IMR-90 (cell line): ENCODE data around the gene SPATA16. TPM values are rescaled to one million over a fixed set of nuclear protein-coding genes. Genes with fewer than 3 reads are reported as not detected.
"Not testable (repeated sequence)": the region's sequence is repeated elsewhere in the genome, so short reads cannot be mapped to it uniquely, and the experiment has no call there.

Experiments used
- ATAC-seq: fragments of 200-7000 bp; cut with Tn5 transposase; 2 replicates; pipeline ENCODE4 v1.9.1; 2020; ENCODE audit warnings: low read depth, mild to moderate bottlenecking, moderate library complexity
- BruUV-seq: library from RNA; stranded (reverse); fragments of 400-500 nt; replicated peaks from 2 replicates; lab custom pipeline; 2021; lab: Mats Ljungman, UMichigan
- CTCF ChIA-PET: fragments of 300-600 bp; formaldehyde crosslinking; extraction: SDS; loops from one replicate; lab custom pipeline; 2021; ENCODE audit warnings: antibody characterized with exemption; lab: Yijun Ruan, JAX
- POLR2A ChIA-PET: fragments of 300-600 bp; sonication (Branson Sonifier 250); formaldehyde crosslinking; loops from one replicate; lab custom pipeline; 2022; ENCODE audit warnings: antibody characterized with exemption; ENCODE audit not compliant: unreplicated experiment; lab: Charles Lee
- DNase-seq: peaks from one replicate; pipeline ENCODE4 v3.0.0; 2013
- H2AFZ ChIP-seq: replicated peaks from 2 replicates; pipeline ENCODE3; 2013; ENCODE audit warnings: low read length, mild to moderate bottlenecking; ENCODE audit not compliant: poor library complexity
- H2AK5ac ChIP-seq: 2 replicates; pipeline ENCODE4 v1.6.1; 2013; ENCODE audit warnings: low read depth, low read length, inconsistent platforms
- H2AK9ac ChIP-seq: replicated peaks from 2 replicates; pipeline ENCODE3; 2013; ENCODE audit warnings: mild to moderate bottlenecking, low read depth, low read length, moderate library complexity; ENCODE audit not compliant: poor library complexity
- H2BK120ac ChIP-seq: 2 replicates; pipeline ENCODE4 v1.6.1; 2013; ENCODE audit warnings: low read depth, low read length, inconsistent platforms
- H2BK15ac ChIP-seq: 3 replicates; pipeline ENCODE4 v1.6.1; 2013; ENCODE audit warnings: low read depth, low read length, inconsistent platforms
- H2BK20ac ChIP-seq: 2 replicates; pipeline ENCODE4 v1.6.1; 2013; ENCODE audit warnings: low read depth, mild to moderate bottlenecking, inconsistent platforms, low read length, moderate library complexity
- H2BK5ac ChIP-seq: 2 replicates; pipeline ENCODE4 v1.6.1; 2013; ENCODE audit warnings: mild to moderate bottlenecking, low read depth, low read length, inconsistent platforms; ENCODE audit not compliant: poor library complexity, severe bottlenecking
- H3K14ac ChIP-seq: replicated peaks from 2 replicates; pipeline ENCODE4 v1.6.1; 2013; ENCODE audit warnings: low read depth, low read length, inconsistent platforms
- H3K18ac ChIP-seq: 2 replicates; pipeline ENCODE4 v1.6.1; 2013; ENCODE audit warnings: low read depth, low read length, control low read depth
- H3K23ac ChIP-seq: 2 replicates; pipeline ENCODE4 v1.6.1; 2013; ENCODE audit warnings: low read depth, low read length, inconsistent platforms
- H3K27ac ChIP-seq: 2 replicates; pipeline ENCODE4 v1.5.1; 2013; ENCODE audit warnings: mild to moderate bottlenecking, control low read depth, low read length; ENCODE audit not compliant: insufficient read depth
- H3K27me3 ChIP-seq: 2 replicates; pipeline ENCODE4 v1.6.1; 2013; ENCODE audit warnings: low read length; ENCODE audit not compliant: control insufficient read depth, insufficient read depth
- H3K36me3 ChIP-seq: 2 replicates; pipeline ENCODE4 v1.6.1; 2013; ENCODE audit warnings: low read length, mixed read lengths; ENCODE audit not compliant: control insufficient read depth, insufficient read depth
- H3K4ac ChIP-seq: 2 replicates; pipeline ENCODE4 v1.6.1; 2013; ENCODE audit warnings: low read depth, low read length, inconsistent platforms
- H3K4me1 ChIP-seq: 2 replicates; pipeline ENCODE4 v1.6.1; 2013; ENCODE audit warnings: low read length, mixed read lengths; ENCODE audit not compliant: control insufficient read depth, insufficient read depth
- H3K4me2 ChIP-seq: 2 replicates; pipeline ENCODE4 v1.6.1; 2013; ENCODE audit warnings: low read depth, mild to moderate bottlenecking, control low read depth, low read length, moderate library complexity
- H3K4me3 ChIP-seq: 2 replicates; pipeline ENCODE4 v1.5.1; 2013; ENCODE audit warnings: low read depth, mild to moderate bottlenecking, control low read depth, low read length, moderate library complexity; ENCODE audit not compliant: insufficient read depth
- H3K56ac ChIP-seq: 2 replicates; pipeline ENCODE4 v1.6.1; 2013; ENCODE audit warnings: low read length, inconsistent platforms; ENCODE audit not compliant: insufficient read depth; ENCODE audit errors: extremely low read depth
- H3K79me1 ChIP-seq, 2 experiments: 2 replicates each; pipeline ENCODE4 v1.6.1; 2013; ENCODE audit warnings: low read length in 2 of 2, inconsistent platforms in 1 of 2, low read depth in 1 of 2
- H3K9ac ChIP-seq: 2 replicates; pipeline ENCODE4 v1.6.1; 2013; ENCODE audit warnings: low read depth, low read length, control low read depth
- H3K9me1 ChIP-seq: 2 replicates; pipeline ENCODE4 v1.6.1; 2013; ENCODE audit warnings: low read length, inconsistent platforms; ENCODE audit not compliant: insufficient read depth
- H3K9me3 ChIP-seq: 2 replicates; pipeline ENCODE4 v1.6.1; 2013; ENCODE audit warnings: low read length; ENCODE audit not compliant: control insufficient read depth, insufficient read depth
- H4K20me1 ChIP-seq: 2 replicates; pipeline ENCODE4 v1.6.1; 2013; ENCODE audit warnings: low read length, inconsistent platforms; ENCODE audit not compliant: insufficient read depth
- H4K5ac ChIP-seq: 2 replicates; pipeline ENCODE4 v1.6.1; 2013; ENCODE audit warnings: mild to moderate bottlenecking, low read depth, low read length, control low read depth
- H4K8ac ChIP-seq, 2 experiments: 2 replicates each; pipeline ENCODE4 v1.6.1; 2013; ENCODE audit warnings: low read depth in 2 of 2, low read length in 2 of 2, control low read depth in 1 of 2, inconsistent platforms in 1 of 2
- H4K91ac ChIP-seq: 2 replicates; pipeline ENCODE4 v1.6.1; 2013; ENCODE audit warnings: low read depth, low read length, inconsistent platforms; ENCODE audit not compliant: insufficient read depth
- WGBS, 2 experiments: methylation state at CpG; one replicate each; pipeline versions ENCODE4 v1.1.5 to v1.1.7; 2013; ENCODE audit warnings: missing lambda C conversion rate in 2 of 2; ENCODE audit not compliant: insufficient read length in 1 of 2; ENCODE audit errors: extremely low coverage in 2 of 2; 5-methylcytosine and 5-hydroxymethylcytosine counted together
- dilution Hi-C: fragments of 300-500 bp; cut with HindIII; formaldehyde crosslinking; loops from one replicate; pipeline ENCODE4 v1.14.3; 2018; ENCODE audit warnings: low sequenced_read_pairs; ENCODE audit not compliant: unreplicated experiment
- in situ Hi-C: fragments of 300-500 bp; cut with MboI; formaldehyde crosslinking; loops from 3 replicates; pipeline ENCODE4 v1.14.3; 2019; ENCODE audit warnings: low sequenced_read_pairs, inconsistent platforms, mixed read lengths
- intact Hi-C: fragments of 100-400 bp; cut with micrococcal nuclease; formaldehyde crosslinking; loops from 2 replicates; pipeline ENCODE4 v1.10.0; 2022
- polyA plus RNA-seq, 3 experiments: library from polyadenylated mRNA; depleted of rRNA; stranded (reverse); fragments of >200 nt; gene quantifications; 2 replicates each; pipeline ENCODE4 v1.2.3, GENCODE V29; 2012; ENCODE audit warnings: low replicate concordance in 1 of 3
- total RNA-seq: library from RNA; depleted of rRNA; stranded (reverse); fragments of >200 nt; gene quantifications from 2 replicates; pipeline ENCODE4 v1.2.3, GENCODE V29; 2012

The SPATA16 gene
- total and polyA plus RNA-seq, 2 of the 4 experiments (the other 2 are of a cell fraction): not detected

GRCh38 chr3:173183022-173183421 lies 42.0 kb upstream of the SPATA16 start:
- H3K9me3 ChIP-seq, H3K27ac ChIP-seq, H3K4me2 ChIP-seq, H2AK9ac ChIP-seq, H2AK5ac ChIP-seq, CTCF ChIA-PET, H3K56ac ChIP-seq, H3K4me1 ChIP-seq, H3K4ac ChIP-seq, H3K18ac ChIP-seq, H4K5ac ChIP-seq, intact Hi-C loops, H3K79me1 ChIP-seq, H3K36me3 ChIP-seq, BruUV-seq, H4K8ac ChIP-seq, ATAC-seq, H2BK120ac ChIP-seq, H2AFZ ChIP-seq, H3K9ac ChIP-seq, H4K20me1 ChIP-seq, dilution Hi-C loops, POLR2A ChIA-PET, H4K91ac ChIP-seq, H3K23ac ChIP-seq, H3K14ac ChIP-seq, H3K4me3 ChIP-seq, DNase-seq, H2BK15ac ChIP-seq, H2BK20ac ChIP-seq, H2BK5ac ChIP-seq, H3K27me3 ChIP-seq, in situ Hi-C loops, H3K9me1 ChIP-seq: not testable (repeated sequence)
- 100% methylated on average over 1 of the region's 4 CpGs; no CpG with 5 or more reads in 1 of the 2 experiments for WGBS, 2 experiments
